B cell (primary cell): ENCODE data around the gene TJAP1. TPM values are rescaled to one million over a fixed set of nuclear protein-coding genes. Genes with fewer than 3 reads are reported as not detected.

Source experiments
- ATAC-seq: fragments of 200-7000 bp; cut with Tn5 transposase; one replicate; pipeline ENCODE4 v1.10.0; 2021; ENCODE audit warnings: low read depth, mild to moderate bottlenecking, moderate number of reproducible peaks, moderate library complexity
- CTCF ChIA-PET: fragments of 350-600 bp; sonication (Branson Sonifier 250); formaldehyde crosslinking; loops from one replicate; lab custom pipeline; 2021; ENCODE audit warnings: antibody characterized with exemption, inconsistent platforms; lab: Charles Lee
- POLR2A ChIA-PET: fragments of 350-600 bp; sonication (Branson Sonifier 250); formaldehyde crosslinking; loops from one replicate; lab custom pipeline; 2021; ENCODE audit warnings: antibody characterized with exemption; lab: Charles Lee
- DNase-seq: peaks from one replicate; pipeline ENCODE4 v3.0.0; 2013
- H2AFZ ChIP-seq: 2 replicates; pipeline ENCODE4 v1.6.1; 2012; ENCODE audit warnings: mild to moderate bottlenecking, low read depth, low read length; ENCODE audit not compliant: insufficient read depth, poor library complexity, severe bottlenecking
- H3K27ac ChIP-seq, 2 donors: 1 replicate in 1 of 2; 2 replicates in 1 of 2; pipeline ENCODE4 v1.5.1; 2012 to 2013; ENCODE audit warnings: low read length in 2 of 2, mild to moderate bottlenecking in 2 of 2, moderate library complexity in 1 of 2
- H3K27me3 ChIP-seq, 4 experiments: fragments of 200-600 bp in 1 of 4; sonication (generic) in 1 of 4; replicated peaks in 1 of 4; 1 replicate in 2 of 4; 2 replicates in 2 of 4; pipeline versions ENCODE4 v1.6.1 to v1.7.0; 2013 to 2016; ENCODE audit warnings: low read length in 3 of 4, mild to moderate bottlenecking in 2 of 4, mixed read lengths in 1 of 4, moderate library complexity in 1 of 4; ENCODE audit not compliant: insufficient read depth in 4 of 4, control insufficient read depth in 3 of 4; ENCODE audit errors: control extremely low read depth in 1 of 4
- H3K36me3 ChIP-seq, 2 experiments: replicated peaks in 1 of 2; 1 replicate in 1 of 2; 2 replicates in 1 of 2; pipeline versions ENCODE4 v1.6.1 to v1.7.1; 2013; ENCODE audit warnings: low read length in 1 of 2; ENCODE audit not compliant: insufficient read depth in 2 of 2, control insufficient read depth in 1 of 2; ENCODE audit errors: control extremely low read depth in 1 of 2, extremely low read depth in 1 of 2
- H3K4me1 ChIP-seq, 2 donors: fragments of 200-600 bp in 1 of 2; sonication (generic) in 1 of 2; 1 replicate in 1 of 2; 2 replicates in 1 of 2; pipeline versions ENCODE4 v1.5.1 to v1.6.1; 2013 to 2017; ENCODE audit warnings: low read length in 2 of 2; ENCODE audit not compliant: control insufficient read depth in 2 of 2, insufficient read depth in 2 of 2
- H3K4me2 ChIP-seq: replicated peaks from 2 replicates; pipeline ENCODE3; 2012; ENCODE audit warnings: mild to moderate bottlenecking, low read depth, low read length; ENCODE audit not compliant: poor library complexity, severe bottlenecking
- H3K4me3 ChIP-seq, 5 experiments: fragments of 200-600 bp in 1 of 5; sonication (generic) in 1 of 5; 1 replicate in 3 of 5; 2 replicates in 2 of 5; pipeline versions ENCODE4 v1.5.1 to v1.7.0; 2011 to 2016; ENCODE audit warnings: low read length in 4 of 5, mild to moderate bottlenecking in 4 of 5, low read depth in 2 of 5, control low read depth in 1 of 5, moderate library complexity in 1 of 5; ENCODE audit not compliant: insufficient read depth in 1 of 5; ENCODE audit errors: control extremely low read depth in 1 of 5, extremely low read depth in 1 of 5
- H3K79me2 ChIP-seq: fragments of 200-600 bp; sonication (generic); one replicate; pipeline ENCODE4 v1.6.0; 2016; ENCODE audit warnings: low read length; ENCODE audit not compliant: control insufficient read depth, insufficient read depth
- H3K9ac ChIP-seq: fragments of 200-600 bp; sonication (generic); 2 replicates; pipeline ENCODE4 v1.6.1; 2017; ENCODE audit warnings: mild to moderate bottlenecking, low read length, moderate library complexity
- H3K9me3 ChIP-seq, 3 donors: one replicate each; pipeline versions ENCODE4 v1.6.1 to v1.7.1; 2013; ENCODE audit warnings: low read length in 2 of 3; ENCODE audit not compliant: control insufficient read depth in 2 of 3, insufficient read depth in 1 of 3; ENCODE audit errors: control extremely low read depth in 1 of 3
- H4K20me1 ChIP-seq: 2 replicates; pipeline ENCODE4 v1.6.0; 2012; ENCODE audit warnings: mild to moderate bottlenecking, low read length; ENCODE audit not compliant: insufficient read depth, control insufficient read depth, poor library complexity, severe bottlenecking
- H3K27ac Mint-ChIP-seq: one replicate; pipeline ENCODE4 v1.8.0; 2021; ENCODE audit warnings: mixed read lengths
- H3K27me3 Mint-ChIP-seq: one replicate; pipeline ENCODE4 v1.8.0; 2021; ENCODE audit warnings: mixed read lengths
- H3K4me1 Mint-ChIP-seq: one replicate; pipeline ENCODE4 v1.8.0; 2021; ENCODE audit warnings: mixed read lengths
- H3K4me3 Mint-ChIP-seq: one replicate; pipeline ENCODE4 v1.8.0; 2021; ENCODE audit warnings: mixed read lengths
- H3K9me3 Mint-ChIP-seq: one replicate; pipeline ENCODE4 v1.8.0; 2022; ENCODE audit warnings: mixed read lengths; ENCODE audit not compliant: insufficient read depth
- EZH2 ChIP-seq: IDR thresholded peaks from 2 replicates; pipeline ENCODE4 v1.6.1; 2012; ENCODE audit warnings: borderline replicate concordance, low read depth, mild to moderate bottlenecking, moderate library complexity, low read length; ENCODE audit not compliant: insufficient read depth, poor library complexity, severe bottlenecking
- WGBS: methylation state at CpG from one replicate; pipeline ENCODE4 v1.1.5; 2013; ENCODE audit warnings: missing lambda C conversion rate; ENCODE audit not compliant: insufficient coverage; 5-methylcytosine and 5-hydroxymethylcytosine counted together
- intact Hi-C: fragments of 100-400 bp; cut with micrococcal nuclease; formaldehyde crosslinking; loops from one replicate; pipeline ENCODE4 v1.10.0; 2022
- polyA plus RNA-seq: library from polyadenylated mRNA; depleted of rRNA; stranded (reverse); fragments of >200 nt; gene quantifications from 2 replicates; pipeline ENCODE4 v1.2.3, GENCODE V29; 2012
- total RNA-seq, 2 donors: library from RNA; stranded (reverse); fragments of 120-200 nt in 1 of 2; gene quantifications; 1 replicate in 1 of 2; 2 replicates in 1 of 2; pipeline versions ENCODE4 v1.2.3 to v1.2.4, GENCODE V29; 2013 to 2022
- TF ChIP-seq, protein P1 (sequence below): fragments of 200-600 bp; IDR thresholded peaks from one replicate; pipeline ENCODE4 v1.8.0; 2022; ENCODE audit warnings: antibody characterized with exemption, mild to moderate bottlenecking

The TJAP1 gene
- total and polyA plus RNA-seq, 2 donors (not counting 1 experiment from before 2014, with no cell fraction given) = 59.1 to 70.7 TPM

DNA sequence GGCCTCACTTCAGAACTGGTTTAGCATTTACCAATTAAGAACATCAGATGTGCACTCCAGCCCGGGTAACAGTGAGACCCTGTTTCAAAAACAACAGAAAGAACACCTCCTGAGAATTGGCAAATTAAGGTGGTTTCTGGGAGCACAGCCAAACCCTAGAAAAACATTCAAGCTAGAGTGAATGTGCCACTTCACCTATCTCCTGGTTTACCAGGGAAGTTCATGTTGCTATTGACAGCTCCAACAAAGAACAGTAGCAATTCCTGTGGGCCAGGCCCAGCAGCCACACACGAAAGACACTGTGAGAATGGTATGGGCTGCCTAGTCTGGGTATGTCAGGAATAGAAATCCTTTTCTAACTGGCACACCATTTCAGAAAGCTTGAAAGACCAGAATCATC, 44.5 kb downstream of the TJAP1 start:
- Histone ChIP-seq H3K4me3 (no peak overlapping the region), H3K9me3 (no peaks in the 10 kb centered on the region), H3K9ac (no peak overlapping the region), H3K27ac (no peak overlapping the region), H4K20me1 (no peaks in the 10 kb centered on the region), H3K79me2 (peaks cover 30% of the 10 kb centered on the region), H3K36me3 (peaks cover 5 to 75% of the 10 kb centered on the region in 2 experiments), H3K27me3 (no peaks in the 10 kb centered on the region), H3K4me2 (no peak overlapping the region), H2AFZ (no peak overlapping the region), H3K4me1 (peaks cover 11 to 13% of the 10 kb centered on the region in 2 donors)
- intact Hi-C loops = no loop called here
- Mint-ChIP-seq H3K9me3 (no peaks in the 10 kb centered on the region), H3K4me3 (no peak overlapping the region), H3K27me3 (no peaks in the 10 kb centered on the region), H3K27ac (no peak overlapping the region), H3K4me1 (no peaks in the 10 kb centered on the region)
- ATAC-seq (no peak), DNase-seq (no peak)
- ChIA-PET CTCF (interaction anchor here (0.9 to 1.4 kb wide), 2 partner anchors 15 to 40 kb away, joined by 3 to 5 read pairs; no protein-coding TSS in a partner anchor), POLR2A (no interaction called here)
- TF ChIP-seq, protein P1, sequence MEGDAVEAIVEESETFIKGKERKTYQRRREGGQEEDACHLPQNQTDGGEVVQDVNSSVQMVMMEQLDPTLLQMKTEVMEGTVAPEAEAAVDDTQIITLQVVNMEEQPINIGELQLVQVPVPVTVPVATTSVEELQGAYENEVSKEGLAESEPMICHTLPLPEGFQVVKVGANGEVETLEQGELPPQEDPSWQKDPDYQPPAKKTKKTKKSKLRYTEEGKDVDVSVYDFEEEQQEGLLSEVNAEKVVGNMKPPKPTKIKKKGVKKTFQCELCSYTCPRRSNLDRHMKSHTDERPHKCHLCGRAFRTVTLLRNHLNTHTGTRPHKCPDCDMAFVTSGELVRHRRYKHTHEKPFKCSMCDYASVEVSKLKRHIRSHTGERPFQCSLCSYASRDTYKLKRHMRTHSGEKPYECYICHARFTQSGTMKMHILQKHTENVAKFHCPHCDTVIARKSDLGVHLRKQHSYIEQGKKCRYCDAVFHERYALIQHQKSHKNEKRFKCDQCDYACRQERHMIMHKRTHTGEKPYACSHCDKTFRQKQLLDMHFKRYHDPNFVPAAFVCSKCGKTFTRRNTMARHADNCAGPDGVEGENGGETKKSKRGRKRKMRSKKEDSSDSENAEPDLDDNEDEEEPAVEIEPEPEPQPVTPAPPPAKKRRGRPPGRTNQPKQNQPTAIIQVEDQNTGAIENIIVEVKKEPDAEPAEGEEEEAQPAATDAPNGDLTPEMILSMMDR = no peak
- TF ChIP-seq EZH2 = no peak
- WGBS = 70% methylated on average over 1 of the region's 2 CpGs

DNA sequence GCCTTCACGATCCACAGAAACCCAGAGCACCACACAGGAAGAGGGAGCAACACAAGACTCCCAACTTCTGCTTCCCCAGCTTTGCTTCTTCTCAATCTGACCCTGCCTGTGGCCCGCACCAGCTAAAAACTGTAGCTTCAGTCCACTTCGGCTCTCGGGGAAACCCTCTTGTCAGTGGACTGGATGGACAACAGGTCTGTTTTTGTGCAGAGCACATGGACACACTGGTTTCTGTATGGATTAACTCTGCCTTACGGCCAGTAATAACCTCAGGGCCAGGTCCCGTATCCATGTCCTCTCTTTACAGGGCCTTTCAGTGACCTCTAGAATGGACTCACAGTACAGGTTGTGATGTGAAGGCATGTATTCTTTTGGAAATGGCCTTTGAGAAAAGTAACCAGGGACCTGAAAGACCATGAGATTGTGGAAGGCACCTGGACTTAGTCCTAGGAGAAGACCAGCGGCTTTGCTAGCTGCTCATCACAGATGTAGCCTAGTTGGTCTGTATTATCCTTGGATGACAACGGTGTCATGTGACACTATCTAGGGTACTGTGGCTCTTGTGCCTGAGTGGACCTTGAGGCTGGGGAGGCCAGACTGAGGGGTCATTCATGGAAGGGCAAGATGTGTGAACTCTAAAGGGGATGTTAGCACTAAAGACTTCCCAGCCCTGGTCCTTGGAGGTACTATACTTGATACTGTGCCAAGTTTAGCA, 45.3 kb downstream of the TJAP1 start:
- POLR2A ChIA-PET = interaction anchor here (0.5 kb wide), 1 partner anchor 41 kb away, joined by 9 read pairs; no protein-coding TSS in a partner anchor
- Histone ChIP-seq H3K9ac (no peak overlapping the region), H3K4me3 (no peak overlapping the region), H3K27me3 (no peaks in the 10 kb centered on the region), H3K4me2 (no peak overlapping the region), H3K4me1 (peaks cover 8 to 9% of the 10 kb centered on the region in 2 donors), H3K79me2 (peaks cover 22% of the 10 kb centered on the region), H3K36me3 (peaks cover 8 to 83% of the 10 kb centered on the region in 2 experiments), H4K20me1 (no peaks in the 10 kb centered on the region), H2AFZ (no peak overlapping the region), H3K27ac (no peak overlapping the region), H3K9me3 (no peaks in the 10 kb centered on the region)
- DNase-seq = no peak
- Mint-ChIP-seq H3K4me1 (no peaks in the 10 kb centered on the region), H3K27ac (no peak overlapping the region), H3K27me3 (no peaks in the 10 kb centered on the region), H3K9me3 (no peaks in the 10 kb centered on the region), H3K4me3 (no peak overlapping the region)
- intact Hi-C loops = no loop called here
- CTCF ChIA-PET = interaction anchor here (1.4 kb wide), 1 partner anchor 16 kb away, joined by 5 read pairs; no protein-coding TSS in a partner anchor
- TF ChIP-seq EZH2 = no peak
- TF ChIP-seq, protein P1 = no peak
- no peak for ATAC-seq
- 96% methylated on average over 7 of the region's 8 CpGs for WGBS
